Prostate gland (tissue), 2 donors: Measurements from ENCODE around the gene PIK3C3.

Source experiments
- CTCF ChIP-seq, 4 experiments: fragments of 200-600 bp in 2 of 4; fragments of 450-650 bp in 2 of 4; sonication (generic) in 2 of 4; IDR thresholded peaks; 1 replicate in 3 of 4; 2 replicates in 1 of 4; pipeline ENCODE4 v1.5.1; 2016 to 2019; ENCODE audit warnings: antibody characterized with exemption in 4 of 4, mild to moderate bottlenecking in 2 of 4, moderate library complexity in 2 of 4
- POLR2A ChIP-seq: fragments of 450-650 bp; IDR thresholded peaks from one replicate; pipeline ENCODE4 v1.6.1; 2016; ENCODE audit warnings: antibody characterized with exemption, mild to moderate bottlenecking
- POLR2AphosphoS5 ChIP-seq: sonication (generic); formaldehyde crosslinking; IDR thresholded peaks from one replicate; pipeline ENCODE4 v1.6.1; 2017; ENCODE audit warnings: antibody characterized with exemption

GRCh38 chr18:42033137-42033810 is 78.2 kb downstream of the PIK3C3 start:
- TF ChIP-seq CTCF (IDR thresholded peaks at IDR 0.05), result no peak
- TF ChIP-seq POLR2AphosphoS5, result no peak
- TF ChIP-seq POLR2A, result no peak
